ES-I3 (cell line): ENCODE results near the gene TOLLIP.
"Not testable (repeated sequence)": the region's sequence is repeated elsewhere in the genome, so short reads cannot be mapped to it uniquely, and the experiment has no call there.

ENCODE experiments used
- H3K36me3 ChIP-seq: 2 replicates; pipeline ENCODE4 v1.6.1; 2013; ENCODE audit warnings: mild to moderate bottlenecking, low read length, control low read depth, moderate library complexity; ENCODE audit not compliant: insufficient read depth
- H3K4me1 ChIP-seq: 2 replicates; pipeline ENCODE4 v1.6.1; 2013; ENCODE audit warnings: mild to moderate bottlenecking, control low read depth, low read length; ENCODE audit not compliant: insufficient read depth
- H3K9ac ChIP-seq: 2 replicates; pipeline ENCODE4 v1.6.1; 2013; ENCODE audit warnings: low read depth, mild to moderate bottlenecking, low read length, moderate library complexity
- H3K9me3 ChIP-seq: 2 replicates; pipeline ENCODE4 v1.6.1; 2013; ENCODE audit warnings: mild to moderate bottlenecking, low read length, moderate library complexity; ENCODE audit not compliant: control insufficient read depth, insufficient read depth

Gene TOLLIP

DNA sequence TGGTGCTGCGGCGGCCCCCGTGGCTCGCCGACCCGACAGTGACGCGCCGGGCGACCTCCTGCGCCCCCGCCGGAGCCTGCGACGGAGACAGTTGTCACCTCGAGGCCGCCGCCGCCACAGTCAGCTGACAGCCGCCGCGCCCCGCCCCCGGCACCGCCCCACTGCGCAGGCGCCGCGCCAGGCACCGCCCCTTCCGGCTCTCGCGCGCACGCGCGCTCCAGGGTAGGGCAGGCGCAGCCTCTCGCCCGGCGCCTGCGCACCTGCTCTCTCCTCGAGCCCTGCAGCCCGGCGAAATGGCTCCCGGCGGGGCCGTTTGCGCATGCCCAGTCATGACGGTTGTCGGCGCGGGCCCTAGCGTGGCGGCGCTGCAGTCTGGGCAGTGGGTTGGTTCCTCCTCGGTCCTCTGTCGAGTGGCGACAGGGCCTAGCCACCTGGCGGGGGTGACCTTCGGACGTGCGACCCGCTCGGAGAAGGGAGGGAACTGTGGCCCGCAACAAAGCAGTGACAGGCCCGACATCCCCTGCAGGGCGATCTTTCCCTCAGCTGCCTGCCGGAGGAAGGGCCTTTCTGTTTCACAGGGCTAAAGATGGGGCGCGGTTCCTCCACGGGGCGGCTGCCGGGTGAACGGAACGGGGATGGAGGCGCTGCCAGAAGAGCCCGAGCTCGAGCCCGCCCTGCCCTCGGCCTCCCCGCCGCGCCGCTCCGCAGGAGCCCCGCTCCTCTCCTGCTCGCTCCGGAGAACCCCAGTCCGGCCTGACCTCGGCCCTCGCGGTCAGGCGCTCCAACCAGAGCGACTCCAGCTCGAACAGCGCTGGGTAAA lies at the start of gene TOLLIP:
TOLLIP (minus strand) TSS at position 135 of the 820 bp plus-strand sequence; CDS start at position 1, 134 bp downstream.
- H3K9me3 ChIP-seq: peaks cover 6% of the 10 kb centered on the region; the same call in 1 of the 2 replicates
- peak within 1 kb of the TSS; percentile 94 for H3K9ac ChIP-seq
- no peaks in the 10 kb centered on the region for H3K4me1 ChIP-seq
- no peaks in the 10 kb centered on the region for H3K36me3 ChIP-seq

DNA sequence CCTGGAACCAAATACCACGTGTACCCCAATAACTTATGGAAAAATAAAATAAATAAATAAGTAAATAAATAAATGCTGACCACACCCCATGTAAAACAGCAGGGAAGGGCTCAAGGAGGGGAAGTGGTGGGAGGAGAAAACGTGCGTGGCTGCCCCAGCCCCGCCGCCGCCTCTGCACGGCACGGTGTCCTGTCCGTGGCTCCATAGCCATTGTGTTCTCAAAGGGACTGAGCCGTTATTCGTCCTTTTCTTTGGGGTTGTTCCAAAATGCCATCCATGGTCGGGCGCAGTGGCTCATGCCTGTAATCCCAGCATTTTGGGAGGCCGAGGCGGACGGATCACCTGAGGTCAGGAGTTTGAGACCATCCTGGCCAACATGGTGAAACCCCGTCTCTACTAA lies 49.5 kb upstream of the TOLLIP start:
- H3K9ac ChIP-seq, H3K36me3 ChIP-seq, H3K4me1 ChIP-seq, H3K9me3 ChIP-seq: not testable (repeated sequence)

DNA sequence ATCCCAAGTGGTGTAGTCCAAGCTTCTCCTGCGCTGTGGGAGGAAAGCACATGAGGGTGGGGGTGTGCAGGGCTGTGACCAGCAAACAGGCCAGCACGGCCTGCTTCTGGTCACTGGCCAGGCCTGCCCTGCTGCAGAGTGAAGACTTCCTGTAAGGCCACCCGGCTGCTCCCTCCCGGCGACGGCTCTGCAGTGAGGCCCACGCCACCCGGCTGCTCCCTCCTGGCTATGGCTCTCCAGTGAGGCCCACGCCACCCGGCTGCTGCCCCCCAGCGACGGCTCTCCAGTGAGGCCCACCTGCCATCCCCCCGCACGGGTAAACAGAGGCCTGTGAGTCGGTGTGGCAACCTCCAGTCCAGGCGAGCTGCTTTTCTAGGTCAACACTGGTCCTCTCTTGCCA lies 48.9 kb upstream of the TOLLIP start:
- Histone ChIP-seq H3K4me1 (no peaks in the 10 kb centered on the region), H3K9me3 (no peaks in the 10 kb centered on the region; the same call in 1 of the 2 replicates), H3K36me3 (no peaks in the 10 kb centered on the region), H3K9ac (no peak overlapping the region)

DNA sequence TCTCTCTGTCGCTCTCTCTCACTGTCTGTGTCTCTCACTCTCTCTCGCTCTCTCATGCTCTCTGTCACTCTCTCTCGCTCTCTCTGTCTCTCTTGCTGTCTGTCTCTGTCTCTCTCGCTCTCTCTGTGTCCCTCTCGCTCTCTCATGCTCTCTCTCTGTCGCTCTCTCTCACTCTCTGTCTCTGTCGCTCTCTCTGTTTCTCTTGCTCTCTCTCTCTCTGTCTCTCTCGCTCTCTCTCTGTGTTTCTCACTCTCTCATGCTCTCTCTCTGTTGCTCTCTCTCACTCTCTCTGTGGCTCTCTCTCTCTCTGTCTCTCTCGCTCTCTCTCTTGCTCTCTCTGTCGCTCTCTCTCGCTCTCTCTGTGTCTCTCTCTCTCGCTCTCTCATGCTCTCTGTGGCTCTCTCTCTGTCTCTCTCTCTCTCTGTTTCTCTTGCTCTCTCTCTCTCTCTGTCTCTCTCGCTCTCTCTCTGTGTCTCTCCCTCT lies 47.1 kb upstream of the TOLLIP start:
- no peaks in the 10 kb centered on the region; the same call in 1 of the 2 replicates for H3K9me3 ChIP-seq
- no peaks in the 10 kb centered on the region for H3K4me1 ChIP-seq
- no peak overlapping the region for H3K9ac ChIP-seq
- no peaks in the 10 kb centered on the region for H3K36me3 ChIP-seq

- no peaks in the 10 kb centered on the region for H3K4me1 ChIP-seq
- H3K9me3 ChIP-seq: no peaks in the 10 kb centered on the region; the same call in 1 of the 2 replicates
- no peak overlapping the region for H3K9ac ChIP-seq
- H3K36me3 ChIP-seq: no peaks in the 10 kb centered on the region
Observed at GRCh38 chr11:1356007-1356435, 46.6 kb upstream of the TOLLIP start.

DNA sequence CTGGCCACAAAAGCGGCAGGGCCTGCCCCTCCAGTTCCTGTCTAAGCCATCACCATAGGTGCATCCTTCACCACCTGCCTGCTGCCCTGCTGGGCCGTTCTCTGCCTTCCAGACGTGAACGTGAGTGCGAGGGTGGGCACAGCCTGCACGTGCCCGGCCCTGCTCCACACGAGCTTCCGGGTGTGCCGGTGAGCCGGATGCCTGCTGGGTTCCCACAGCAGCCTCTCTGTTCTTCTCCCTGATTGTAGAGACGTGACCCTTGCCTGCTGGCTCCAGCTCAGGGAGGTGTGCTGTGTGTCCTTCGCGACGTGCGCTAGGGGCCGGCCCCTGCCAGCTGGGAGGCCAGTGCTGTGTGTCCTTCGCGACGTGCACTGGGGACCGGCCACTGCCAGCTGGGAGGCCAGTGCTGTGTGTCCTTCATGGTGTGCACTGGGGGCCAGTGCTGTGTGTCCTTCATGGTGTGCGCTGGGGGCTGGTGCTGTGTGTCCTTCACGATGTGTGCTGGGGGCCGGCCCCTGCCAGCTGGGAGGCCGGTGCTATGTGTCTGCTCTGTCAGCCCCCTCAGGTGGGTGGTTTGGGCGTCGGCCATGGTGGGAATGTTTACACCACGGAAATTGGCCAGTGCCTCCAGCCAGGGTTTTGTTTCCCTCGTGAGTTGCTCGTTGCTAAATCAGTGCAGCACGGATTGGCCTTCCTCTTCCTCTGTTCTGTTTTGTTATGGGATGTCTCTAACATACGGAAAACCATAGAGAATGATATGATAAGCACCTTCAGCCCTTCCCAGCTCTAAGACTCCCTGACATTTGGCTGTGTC lies 44.9 kb upstream of the TOLLIP start:
- no peaks in the 10 kb centered on the region for H3K4me1 ChIP-seq
- H3K9ac ChIP-seq: no peak overlapping the region
- H3K9me3 ChIP-seq: no peaks in the 10 kb centered on the region; the same call in 1 of the 2 replicates
- H3K36me3 ChIP-seq: no peaks in the 10 kb centered on the region

- Histone ChIP-seq H3K4me1 (no peaks in the 10 kb centered on the region; the same call in 1 of the 2 replicates), H3K36me3 (no peaks in the 10 kb centered on the region), H3K9me3 (no peaks in the 10 kb centered on the region; the same call in 1 of the 2 replicates), H3K9ac (no peak overlapping the region)
Observed at GRCh38 chr11:1353383-1354124, 44.1 kb upstream of the TOLLIP start.

DNA sequence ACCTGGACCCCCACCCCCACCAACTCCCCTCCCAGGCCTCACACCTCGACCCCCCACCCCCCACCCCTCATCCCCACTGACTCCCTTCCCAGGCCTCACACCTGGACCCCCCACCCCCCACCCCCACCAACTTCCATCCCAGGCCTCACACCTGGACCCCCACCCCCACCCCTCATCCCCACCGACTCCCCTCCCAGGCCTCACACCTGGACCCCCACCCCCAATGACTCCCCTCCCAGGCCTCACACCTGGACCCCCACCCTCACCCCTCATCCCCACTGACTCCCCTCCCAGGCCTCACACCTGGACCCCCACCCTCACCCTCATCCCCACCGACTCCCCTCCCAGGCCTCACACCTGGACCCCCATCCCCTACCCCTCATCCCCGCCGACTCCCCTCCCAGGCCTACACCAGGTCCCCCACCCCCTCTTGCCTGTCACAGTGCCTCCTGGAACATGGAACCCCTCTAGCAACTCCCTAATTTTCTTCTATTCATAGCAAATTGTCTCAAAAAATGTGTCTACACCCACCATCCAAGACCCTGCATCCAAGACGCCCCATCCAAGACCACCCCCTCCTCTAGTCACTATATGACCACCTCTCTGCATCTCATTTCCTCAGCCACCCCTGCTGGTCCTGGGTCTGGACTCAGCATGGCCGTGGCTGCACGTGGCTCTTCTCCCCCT lies 43.4 kb upstream of the TOLLIP start:
- Histone ChIP-seq H3K4me1 (no peaks in the 10 kb centered on the region; the same call in 1 of the 2 replicates), H3K9ac (no peak overlapping the region), H3K9me3 (no peaks in the 10 kb centered on the region; the same call in 1 of the 2 replicates), H3K36me3 (no peaks in the 10 kb centered on the region)

DNA sequence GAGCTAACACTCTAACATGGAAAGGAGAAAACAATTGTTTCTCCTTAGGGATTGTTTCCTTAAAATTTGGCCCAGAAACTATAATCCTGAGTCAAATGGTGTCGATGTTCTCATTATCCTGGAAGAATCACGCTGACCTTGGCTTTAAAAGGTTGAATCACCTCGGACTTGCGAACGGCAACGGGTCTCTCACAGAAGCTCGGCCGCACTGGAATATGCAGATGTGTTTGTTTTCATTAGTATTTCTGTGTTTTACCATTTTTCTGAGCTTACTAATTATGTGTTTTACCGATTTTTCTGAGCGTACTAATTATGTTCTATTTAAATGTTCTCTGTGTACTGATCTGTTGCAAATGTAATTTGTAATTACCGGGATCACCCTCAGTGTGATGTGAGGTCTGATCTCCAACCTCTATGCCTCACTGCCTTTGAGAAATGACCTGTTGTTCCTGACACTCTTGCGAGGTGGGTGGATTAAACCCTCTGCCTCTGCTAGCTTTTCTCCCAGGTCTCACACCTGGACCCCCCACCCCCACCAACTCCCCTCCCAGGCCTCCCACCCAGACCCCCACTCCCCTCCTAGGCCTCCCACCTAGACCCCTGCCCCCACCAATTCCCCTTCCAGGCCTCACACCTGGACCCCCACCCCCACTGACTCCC lies 42.0 kb upstream of the TOLLIP start:
- Histone ChIP-seq H3K36me3 (no peaks in the 10 kb centered on the region), H3K9ac (no peak overlapping the region; the same call in 1 of the 2 replicates), H3K9me3 (no peaks in the 10 kb centered on the region; the same call in 1 of the 2 replicates), H3K4me1 (no peaks in the 10 kb centered on the region; the same call in 1 of the 2 replicates)

DNA sequence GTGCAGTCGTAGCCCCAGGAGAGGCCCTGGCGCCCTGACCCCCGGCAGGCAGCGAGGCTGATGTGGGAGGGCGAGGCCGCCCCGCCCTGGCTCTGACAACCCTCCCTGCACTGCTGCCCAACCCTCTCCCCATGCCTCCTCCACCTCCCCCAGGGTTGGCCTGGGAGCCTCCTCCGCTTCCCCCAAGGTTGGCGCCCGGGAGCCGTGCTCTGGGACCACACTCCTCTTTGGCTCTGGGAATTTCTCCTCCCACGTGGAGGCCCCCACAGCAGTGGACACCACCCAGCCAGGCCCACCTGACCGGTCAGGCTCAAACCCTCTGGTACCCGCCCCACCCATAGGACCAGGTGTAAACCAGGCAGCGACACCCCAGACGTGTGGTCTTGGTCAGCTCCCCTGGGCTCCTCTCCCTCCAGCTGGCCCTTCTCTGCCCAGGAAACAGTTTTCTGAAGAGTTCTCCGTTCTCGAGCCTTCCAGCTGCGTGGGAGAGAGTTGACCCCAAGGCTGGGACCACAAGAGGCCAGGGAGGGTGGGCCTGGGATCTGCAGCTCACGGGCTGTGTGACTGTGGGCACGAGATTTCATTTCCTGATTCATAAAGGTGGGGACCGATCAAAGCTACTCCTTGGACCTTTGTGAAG lies 40.8 kb upstream of the TOLLIP start:
- Histone ChIP-seq H3K9ac (no peak overlapping the region), H3K9me3 (no peaks in the 10 kb centered on the region), H3K4me1 (no peaks in the 10 kb centered on the region; the same call in 1 of the 2 replicates), H3K36me3 (no peaks in the 10 kb centered on the region)

GRCh38 chr11:1349327-1350041 lies 40.1 kb upstream of the TOLLIP start:
- H3K4me1 ChIP-seq: no peaks in the 10 kb centered on the region; the same call in 1 of the 2 replicates
- no peaks in the 10 kb centered on the region for H3K36me3 ChIP-seq
- H3K9me3 ChIP-seq: no peaks in the 10 kb centered on the region
- H3K9ac ChIP-seq: no peak overlapping the region

DNA sequence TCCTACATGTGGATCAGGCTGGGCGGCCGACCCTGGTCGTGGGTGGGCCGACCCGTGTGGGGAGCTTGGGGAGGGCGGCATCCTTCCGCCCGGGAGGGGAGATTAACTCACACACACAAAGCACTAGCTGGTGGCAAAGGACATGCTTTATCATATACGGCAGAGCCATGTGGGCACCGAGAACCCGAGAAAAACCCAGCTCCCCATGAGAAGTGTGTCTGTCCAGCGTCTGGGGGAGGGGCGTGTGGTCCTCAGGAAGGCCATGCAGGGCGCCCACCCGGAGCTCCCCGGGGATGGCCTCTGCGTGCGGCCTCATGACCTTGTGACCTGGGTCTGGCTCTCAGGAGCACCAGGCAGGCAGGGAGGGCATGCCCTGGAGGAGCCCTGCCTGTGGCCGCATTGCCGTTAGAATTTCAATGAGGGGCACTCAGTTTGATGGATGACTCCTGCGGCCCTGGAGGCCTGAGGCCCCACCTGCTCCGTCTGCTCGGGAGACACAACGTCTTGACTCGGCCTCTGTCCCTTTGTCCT lies 39.4 kb upstream of the TOLLIP start:
- no peaks in the 10 kb centered on the region for H3K36me3 ChIP-seq
- H3K9ac ChIP-seq: no peak overlapping the region
- no peaks in the 10 kb centered on the region for H3K9me3 ChIP-seq
- no peaks in the 10 kb centered on the region; the same call in 1 of the 2 replicates for H3K4me1 ChIP-seq
